Measurements from ENCODE around the gene SNX3. TPM values are rescaled to one million over a fixed set of nuclear protein-coding genes. Genes with fewer than 3 reads are reported as not detected.

SNX3 gene
- total and polyA plus RNA-seq, 2 donors from 2014 or later = 143 to 236 TPM

- Histone ChIP-seq H3K27ac (ENCODE audit: low read depth in 2 of 2, low read length in 2 of 2) (no peak overlapping the region), H3K27me3 (ENCODE audit: control insufficient read depth, insufficient read depth, low read length) (no peaks in the 10 kb centered on the region), H3K4me1 (ENCODE audit: control insufficient read depth in 2 of 3, insufficient read depth in 2 of 3, low read depth in 1 of 3, low read length in 3 of 3) (no peaks in the 10 kb centered on the region), H3K4me3 (ENCODE audit: low read length in 3 of 3) (no peak overlapping the region), H3K36me3 (ENCODE audit: control insufficient read depth in 2 of 3, insufficient read depth in 3 of 3, low read length in 3 of 3) (peaks cover 0 to 3% (median 0%) of the 10 kb centered on the region in 3 donors), H3K9ac (ENCODE audit: low read length in 3 of 3) (no peak overlapping the region), H3K9me3 (ENCODE audit: control insufficient read depth in 2 of 3, insufficient read depth in 1 of 3, low read length in 3 of 3) (no peaks in the 10 kb centered on the region)
- FAIRE-seq (no peak), DNase-seq (peak in 2 of 5 donors; percentile 30 to 35)
- TF ChIP-seq CTCF (IDR thresholded peaks at IDR 0.05; ENCODE audit: borderline replicate concordance, extremely low read depth, insufficient read depth) = no peak
- intact Hi-C loops (cut with DNase I) = no loop called here
Measured at GRCh38 chr6:108203189-108204112, 57.4 kb downstream of the SNX3 start.

- Histone ChIP-seq H3K27ac (ENCODE audit: low read depth in 2 of 2, low read length in 2 of 2) (no peak overlapping the region), H3K4me3 (ENCODE audit: low read length in 3 of 3) (no peak overlapping the region), H3K27me3 (ENCODE audit: control insufficient read depth, insufficient read depth, low read length) (no peaks in the 10 kb centered on the region), H3K9me3 (ENCODE audit: control insufficient read depth in 2 of 3, insufficient read depth in 1 of 3, low read length in 3 of 3) (no peaks in the 10 kb centered on the region), H3K36me3 (ENCODE audit: control insufficient read depth in 2 of 3, insufficient read depth in 3 of 3, low read length in 3 of 3) (peaks cover 0 to 3% (median 0%) of the 10 kb centered on the region in 3 donors), H3K9ac (ENCODE audit: low read length in 3 of 3) (no peak overlapping the region), H3K4me1 (ENCODE audit: control insufficient read depth in 2 of 3, insufficient read depth in 2 of 3, low read depth in 1 of 3, low read length in 3 of 3) (no peaks in the 10 kb centered on the region)
- no peak for FAIRE-seq
- intact Hi-C loops (cut with DNase I) = no loop called here
- no peak for TF ChIP-seq CTCF (IDR thresholded peaks at IDR 0.05; ENCODE audit: borderline replicate concordance, extremely low read depth, insufficient read depth)
- peak in 3 of 5 donors; percentile 12 to 45 (median 37) for DNase-seq
Measured at GRCh38 chr6:108200631-108201030, 60.2 kb downstream of the SNX3 start.

- H3K27ac ChIP-seq (ENCODE audit: low read depth in 2 of 2, low read length in 2 of 2) = no peak overlapping the region
- H3K27me3 ChIP-seq (ENCODE audit: control insufficient read depth, insufficient read depth, low read length) = no peaks in the 10 kb centered on the region
- no peaks in the 10 kb centered on the region for H3K9me3 ChIP-seq (ENCODE audit: control insufficient read depth in 2 of 3, insufficient read depth in 1 of 3, low read length in 3 of 3)
- intact Hi-C loops (cut with DNase I) = no loop called here
- no peak for FAIRE-seq
- no peak overlapping the region for H3K4me3 ChIP-seq (ENCODE audit: low read length in 3 of 3)
- no peak for DNase-seq
- H3K9ac ChIP-seq (ENCODE audit: low read length in 3 of 3) = no peak overlapping the region
- H3K4me1 ChIP-seq (ENCODE audit: control insufficient read depth in 2 of 3, insufficient read depth in 2 of 3, low read depth in 1 of 3, low read length in 3 of 3) = no peaks in the 10 kb centered on the region
- peaks cover 0 to 3% (median 0%) of the 10 kb centered on the region in 3 donors for H3K36me3 ChIP-seq (ENCODE audit: control insufficient read depth in 2 of 3, insufficient read depth in 3 of 3, low read length in 3 of 3)
- TF ChIP-seq CTCF (IDR thresholded peaks at IDR 0.05; ENCODE audit: borderline replicate concordance, extremely low read depth, insufficient read depth) = no peak
Measured at GRCh38 chr6:108200186-108200585, 60.7 kb downstream of the SNX3 start.

Measured in kidney (tissue), 14 donors.